ENCODE data around the gene WFDC6.
"Not testable (repeated sequence)": the region's sequence is repeated elsewhere in the genome, so short reads cannot be mapped to it uniquely, and the experiment has no call there.

The WFDC6 gene

GRCh38 chr20:45539382-45539781 is at the start of gene WFDC6:
TSS of gene WFDC6 (minus strand) at chr20:45539482. CDS start at chr20:45539407, 75 bp downstream.
- DNase-seq (ENCODE audit: low spot score), result no peak

GRCh38 chr20:45588800-45589199 is 49.5 kb upstream of the WFDC6 start:
- no peak for DNase-seq (ENCODE audit: low spot score)

- not testable (repeated sequence) for DNase-seq (ENCODE audit: low spot score)
Measured at GRCh38 chr20:45585986-45586385, 46.7 kb upstream of the WFDC6 start.

DNA sequence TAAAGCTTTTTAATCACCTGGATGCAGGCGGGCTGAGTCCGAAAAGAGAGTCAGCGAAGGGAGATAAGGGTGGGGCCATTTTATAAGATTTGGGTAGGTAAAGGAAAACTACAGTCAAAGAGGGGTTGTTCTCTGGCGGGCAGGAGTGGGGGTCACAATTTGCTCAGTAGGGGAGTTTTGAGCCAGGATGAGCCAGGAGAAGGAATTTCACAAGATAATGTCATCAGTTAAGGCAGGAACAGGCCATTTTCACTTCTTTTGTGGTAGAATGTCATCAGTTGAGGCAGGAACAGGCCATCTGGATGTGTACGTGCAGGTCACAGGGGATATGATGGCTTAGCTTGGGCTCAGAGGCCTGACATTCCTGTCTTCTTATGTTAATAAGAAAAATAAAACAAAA is 45.0 kb upstream of the WFDC6 start:
- not testable (repeated sequence) for DNase-seq (ENCODE audit: low spot score)

DNA sequence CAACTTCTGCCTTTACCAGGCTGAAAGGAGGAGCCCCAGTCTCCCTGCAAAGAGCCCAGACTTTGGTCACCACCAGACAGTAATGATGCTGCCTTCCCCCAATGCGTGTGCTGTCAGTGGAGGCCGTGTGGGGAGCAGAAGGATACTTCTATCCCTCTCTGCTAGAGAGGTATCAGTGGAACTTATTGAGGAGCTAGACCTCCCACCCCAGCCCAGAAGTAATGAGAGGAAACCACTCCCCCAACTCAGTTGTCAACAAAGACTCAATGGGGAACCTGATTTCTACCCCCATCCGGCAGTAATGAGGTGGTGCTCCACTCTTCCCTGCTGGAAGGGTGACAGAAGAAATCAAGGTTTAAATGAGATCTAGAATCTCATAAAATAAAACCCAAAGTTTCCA is 44.2 kb upstream of the WFDC6 start:
- DNase-seq (ENCODE audit: low spot score), result no peak

- DNase-seq (ENCODE audit: low spot score), result no peak
Measured at GRCh38 chr20:45581702-45582101, 42.4 kb upstream of the WFDC6 start.

DNA sequence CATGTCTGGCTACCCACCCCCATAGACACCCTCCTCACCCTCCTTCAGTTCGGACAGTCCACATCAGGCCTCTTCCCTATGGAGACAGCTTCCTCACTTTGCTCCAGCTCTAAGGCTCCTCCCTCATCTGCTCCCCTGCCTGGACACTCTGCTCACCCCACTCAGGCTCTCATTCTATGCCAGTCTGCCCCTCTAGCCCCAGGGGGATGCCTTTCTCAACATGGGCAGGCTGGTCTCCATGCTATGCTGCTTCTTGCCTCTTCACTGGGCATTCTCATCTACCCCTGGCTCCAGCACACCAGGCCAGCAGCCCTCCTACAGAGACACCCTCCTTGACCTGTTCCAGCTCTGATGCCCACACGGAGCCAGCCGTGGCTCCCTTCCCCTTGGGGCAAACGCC is 39.9 kb upstream of the WFDC6 start, which contains the start of gene WFDC8:
Gene WFDC8, minus strand, starts transcription at position 101 of the 400 bp plus-strand sequence. Its CDS starts 37 bp downstream, at position 64.
- no peak for DNase-seq (ENCODE audit: low spot score)

DNA sequence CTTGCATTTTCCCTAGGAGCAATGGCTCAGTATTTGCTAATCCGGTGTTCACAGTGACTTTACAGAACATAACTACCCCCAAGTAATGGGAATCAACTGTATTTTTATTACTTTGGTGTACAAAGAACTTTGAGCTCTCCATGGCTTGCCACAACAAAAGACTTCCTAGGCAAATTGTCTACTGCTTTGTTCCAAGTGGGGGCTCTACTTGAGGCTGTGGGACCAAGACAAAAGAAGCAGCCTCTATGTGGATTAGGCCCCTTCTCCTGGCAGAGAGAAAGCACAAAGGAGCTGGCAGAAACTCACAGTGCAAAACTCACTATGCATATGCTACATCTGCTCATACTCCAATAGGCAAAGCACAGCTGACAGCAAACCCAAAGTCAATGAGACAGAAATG is 38.9 kb upstream of the WFDC6 start:
- no peak for DNase-seq (ENCODE audit: low spot score)

DNA sequence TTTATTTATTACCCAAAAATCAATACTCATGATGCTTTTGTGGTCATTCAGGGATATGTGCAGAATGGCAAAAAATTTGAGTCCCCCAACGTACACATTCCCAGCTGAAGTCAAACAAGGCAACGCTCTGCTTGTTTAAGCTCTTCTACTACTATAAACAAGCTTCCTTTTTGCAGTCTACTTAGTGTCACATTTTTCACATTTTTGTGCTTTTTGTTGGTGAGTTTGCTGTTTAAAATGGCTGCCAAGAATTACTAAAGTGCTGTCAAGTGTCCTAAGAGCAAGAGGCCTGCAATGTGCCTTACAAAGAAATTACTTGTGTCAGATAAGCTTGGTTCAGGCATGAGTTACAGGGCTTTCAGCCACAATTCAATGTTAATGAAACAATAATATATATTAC is 37.7 kb upstream of the WFDC6 start:
- no peak for DNase-seq (ENCODE audit: low spot score)

DNA sequence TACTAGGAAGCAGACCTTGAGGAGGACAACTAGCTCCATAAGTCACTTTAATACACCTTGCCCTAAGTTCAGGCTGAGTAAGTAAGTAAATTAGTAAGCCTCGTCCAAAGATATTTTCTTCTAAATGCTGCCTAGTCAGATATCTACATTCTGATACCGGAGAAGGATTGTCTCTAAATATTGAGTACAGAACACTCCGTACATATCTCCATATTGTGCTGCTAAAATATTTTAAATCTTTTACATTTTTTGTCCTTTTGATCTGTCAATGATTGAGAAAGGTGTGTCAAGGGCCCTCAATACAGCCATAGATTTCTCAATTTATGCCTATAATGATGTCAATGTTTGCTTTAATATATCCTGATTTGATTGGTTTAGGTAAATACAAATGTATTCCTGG is 36.6 kb upstream of the WFDC6 start:
- no peak for DNase-seq (ENCODE audit: low spot score)

DNA sequence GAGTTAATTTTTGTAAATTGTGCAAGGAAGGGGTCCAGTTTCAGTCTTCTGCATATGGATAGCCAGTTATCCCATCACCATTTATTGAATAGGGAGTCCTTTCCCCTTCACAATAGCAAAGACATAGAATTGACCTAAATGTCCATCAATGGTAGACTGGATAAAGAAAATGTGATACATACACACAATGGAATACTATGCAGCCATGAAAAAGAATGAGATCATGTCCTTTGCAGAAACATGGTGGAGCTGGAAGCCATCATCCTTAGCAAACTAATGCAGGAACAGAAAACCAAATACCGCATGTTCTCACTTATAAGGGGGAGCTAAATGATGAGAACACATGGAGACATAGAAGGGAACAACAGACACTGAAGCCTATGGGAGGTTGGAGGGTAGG is 30.4 kb upstream of the WFDC6 start:
- DNase-seq (ENCODE audit: low spot score), result not testable (repeated sequence)

GRCh38 chr20:45564760-45565276 is 25.5 kb upstream of the WFDC6 start:
- DNase-seq (ENCODE audit: low spot score), result no peak

GRCh38 chr20:45555198-45555597 is 15.9 kb upstream of the WFDC6 start:
- no peak for DNase-seq (ENCODE audit: low spot score)

GRCh38 chr20:45552456-45552855 is 13.2 kb upstream of the WFDC6 start:
- no peak for DNase-seq (ENCODE audit: low spot score)

GRCh38 chr20:45550765-45551164 is 11.5 kb upstream of the WFDC6 start:
- no peak for DNase-seq (ENCODE audit: low spot score)

DNA sequence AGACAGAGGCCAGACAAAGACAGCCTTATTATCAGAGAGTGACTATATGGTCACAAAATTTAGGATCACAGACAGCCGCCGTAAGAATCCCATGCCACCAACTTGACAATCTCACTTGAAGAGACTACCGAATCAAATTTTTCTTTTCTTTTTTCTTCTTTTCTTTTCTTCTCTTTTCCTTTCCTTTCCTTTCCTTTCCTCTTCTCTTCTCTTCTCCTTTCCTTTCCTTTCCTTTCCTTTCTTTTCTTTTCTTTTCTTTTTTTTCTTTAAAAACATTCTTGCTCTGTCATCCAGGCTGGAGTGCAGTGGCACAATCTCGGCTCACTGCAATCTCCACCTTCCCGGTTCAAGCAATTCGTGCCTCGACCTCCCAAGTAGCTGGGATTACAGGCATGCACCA is 9.1 kb upstream of the WFDC6 start:
- no peak for DNase-seq (ENCODE audit: low spot score)

GRCh38 chr20:45547206-45547770 is 8.0 kb upstream of the WFDC6 start, which contains the start of gene EPPIN:
TSS of gene EPPIN (minus strand) at chr20:45547401. CDS start at chr20:45547357, 44 bp downstream.
- no peak for DNase-seq (ENCODE audit: low spot score)

GRCh38 chr20:45545754-45546453 is 6.6 kb upstream of the WFDC6 start:
- peak; percentile 47 for DNase-seq (ENCODE audit: low spot score)

DNA sequence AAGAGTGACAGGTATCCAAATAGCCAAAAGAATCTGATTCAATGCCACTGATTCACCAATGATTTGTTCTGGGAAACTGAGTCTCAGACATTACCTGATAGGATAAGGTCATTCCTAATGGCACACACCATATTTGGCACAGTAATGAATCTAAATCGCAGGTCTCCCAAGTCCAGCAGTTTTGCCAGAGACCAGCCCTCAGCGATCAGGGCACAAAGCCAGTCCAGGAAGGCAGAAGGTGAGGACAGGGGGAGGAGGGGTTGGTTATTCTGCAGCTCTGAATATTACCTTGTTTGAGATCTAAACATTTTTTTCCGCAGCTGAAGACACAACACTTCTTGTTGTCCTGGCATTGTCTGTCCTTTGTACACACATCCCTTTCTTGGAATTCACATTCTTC is 6.1 kb upstream of the WFDC6 start:
- no peak for DNase-seq (ENCODE audit: low spot score)

- no peak for DNase-seq (ENCODE audit: low spot score)
Measured at GRCh38 chr20:45538209-45538799, 978 bp downstream of the WFDC6 start.

DNA sequence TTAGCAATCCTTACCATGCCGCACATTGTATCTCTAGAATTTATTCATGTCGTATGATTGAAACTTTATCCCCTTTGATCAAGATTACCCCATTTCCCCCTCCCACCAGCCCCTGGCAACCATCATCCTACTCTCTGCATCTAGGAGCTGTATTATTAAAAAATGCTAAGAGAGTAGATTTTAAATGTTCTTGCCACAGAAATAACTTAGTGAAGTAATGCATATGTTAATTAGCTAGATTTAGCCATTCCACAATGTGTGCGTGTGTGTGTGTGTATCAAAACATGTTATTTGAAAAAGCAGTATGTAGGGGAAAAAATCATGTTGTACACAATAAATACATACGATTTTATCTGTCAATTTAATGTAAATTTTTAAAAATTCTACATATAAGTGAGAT is 12.0 kb downstream of the WFDC6 start:
- DNase-seq (ENCODE audit: low spot score), result no peak

GRCh38 chr20:45523821-45524220 is 15.5 kb downstream of the WFDC6 start:
- DNase-seq (ENCODE audit: low spot score), result no peak

GRCh38 chr20:45518282-45518681 is 21.0 kb downstream of the WFDC6 start:
- no peak for DNase-seq (ENCODE audit: low spot score)
